Left lung (tissue), 10 donors: Measurements from ENCODE around the gene DENND1A. TPM values are rescaled to one million over a fixed set of nuclear protein-coding genes. Genes with fewer than 3 reads are reported as not detected.

Source experiments
- ATAC-seq: fragments of 200-7000 bp; cut with Tn5 transposase; one replicate; pipeline ENCODE4 v1.9.1; 2020; ENCODE audit warnings: moderate library complexity
- DNase-seq, 4 donors: peaks; one replicate each; pipeline ENCODE4 v3.0.0-alpha.2; 2013 to 2020
- H3K27ac ChIP-seq, 2 donors: fragments of 200-600 bp; sonication (generic) in 1 of 2; one replicate each; pipeline versions ENCODE4 v1.5.0 to v1.8.0; 2020 to 2021
- H3K27me3 ChIP-seq, 2 donors: fragments of 200-600 bp; sonication (generic) in 1 of 2; one replicate each; pipeline versions ENCODE4 v1.5.0 to v1.8.0; 2020 to 2021
- H3K36me3 ChIP-seq, 2 donors: fragments of 200-600 bp; sonication (generic) in 1 of 2; one replicate each; pipeline versions ENCODE4 v1.5.0 to v1.8.0; 2020 to 2021
- H3K4me1 ChIP-seq, 2 donors: fragments of 200-600 bp; one replicate each; pipeline ENCODE4 v1.8.0; 2021
- H3K4me3 ChIP-seq, 2 donors: fragments of 200-600 bp; sonication (generic) in 1 of 2; one replicate each; pipeline versions ENCODE4 v1.5.0 to v1.8.0; 2020 to 2021; ENCODE audit warnings: mild to moderate bottlenecking in 1 of 2
- H3K9me3 ChIP-seq, 2 donors: fragments of 200-600 bp; sonication (generic) in 1 of 2; one replicate each; pipeline versions ENCODE4 v1.5.0 to v1.8.0; 2020 to 2021
- intact Hi-C, 2 donors: fragments of 100-400 bp; cut with DNase I; formaldehyde crosslinking; loops; one replicate each; pipeline versions ENCODE4 v1.11.2 to v1.14.2; 2022
- polyA plus RNA-seq, 6 donors: library from polyadenylated mRNA; unstranded; fragments of 120-200 nt; gene quantifications; one replicate each; pipeline ENCODE4 v1.2.1, GENCODE V29; 2013; ENCODE audit not compliant: insufficient read length in 6 of 6
- total RNA-seq, 2 donors: library from RNA; stranded (reverse); fragmentation: NEBNext Ultra II Directional; extraction: Animal tissue kit (Norgen Biotek cat#: 25700); gene quantifications; one replicate each; pipeline ENCODE4 v1.2.1, GENCODE V29; 2021
- TF ChIP-seq, protein P1 (sequence below), 2 donors: fragments of 200-600 bp; sonication (generic) in 1 of 2; IDR thresholded peaks; one replicate each; pipeline versions ENCODE4 v1.5.0 to v1.8.0; 2021; ENCODE audit warnings: antibody characterized with exemption in 2 of 2
- donor health status: DM: no; HTN: yes; CAD: no.
- donor health status: DM: no; HTN: no; CAD: no.

The DENND1A gene
- total and polyA plus RNA-seq, 8 donors = 8.3 to 23.2 (median 9.7) TPM

DNA sequence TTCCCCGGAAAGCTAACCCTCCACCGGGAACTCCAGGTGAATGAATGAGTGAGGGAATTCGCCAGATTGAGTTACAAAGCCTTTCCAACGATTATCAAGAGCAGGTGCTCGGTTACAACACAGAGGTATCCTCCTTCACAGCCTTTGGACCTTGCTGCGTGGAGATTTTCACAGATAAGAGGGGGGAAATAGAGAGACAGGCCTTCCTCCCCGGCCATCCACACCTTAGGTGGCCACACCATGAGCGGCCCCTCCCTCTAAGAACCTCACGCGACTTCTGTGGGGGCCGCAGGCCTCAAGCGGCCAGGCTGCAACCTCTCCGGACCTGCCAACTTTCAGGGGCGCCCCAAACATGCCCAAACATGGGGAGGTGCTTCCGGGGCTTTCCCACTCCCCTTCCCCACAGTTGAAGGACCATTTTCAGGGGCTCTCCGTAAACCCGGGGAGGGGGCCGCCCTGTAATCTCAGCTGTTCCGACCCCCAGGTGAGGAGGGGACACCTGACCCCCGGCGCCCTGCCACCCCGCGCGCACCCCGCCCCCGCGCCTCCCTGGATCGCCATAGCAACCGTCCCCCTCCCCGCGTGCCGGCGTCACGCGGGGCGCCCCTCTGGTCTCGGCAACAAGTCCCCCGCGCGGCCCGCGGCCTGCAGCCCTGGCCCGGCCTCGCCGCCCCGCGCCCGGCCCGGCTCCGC lies 603 bp downstream of the DENND1A start:
- no peaks in the 10 kb centered on the region for H3K9me3 ChIP-seq
- DNase-seq = peak in 1 of 4 donors; percentile 49
- no peak for ATAC-seq
- TF ChIP-seq, protein P1, sequence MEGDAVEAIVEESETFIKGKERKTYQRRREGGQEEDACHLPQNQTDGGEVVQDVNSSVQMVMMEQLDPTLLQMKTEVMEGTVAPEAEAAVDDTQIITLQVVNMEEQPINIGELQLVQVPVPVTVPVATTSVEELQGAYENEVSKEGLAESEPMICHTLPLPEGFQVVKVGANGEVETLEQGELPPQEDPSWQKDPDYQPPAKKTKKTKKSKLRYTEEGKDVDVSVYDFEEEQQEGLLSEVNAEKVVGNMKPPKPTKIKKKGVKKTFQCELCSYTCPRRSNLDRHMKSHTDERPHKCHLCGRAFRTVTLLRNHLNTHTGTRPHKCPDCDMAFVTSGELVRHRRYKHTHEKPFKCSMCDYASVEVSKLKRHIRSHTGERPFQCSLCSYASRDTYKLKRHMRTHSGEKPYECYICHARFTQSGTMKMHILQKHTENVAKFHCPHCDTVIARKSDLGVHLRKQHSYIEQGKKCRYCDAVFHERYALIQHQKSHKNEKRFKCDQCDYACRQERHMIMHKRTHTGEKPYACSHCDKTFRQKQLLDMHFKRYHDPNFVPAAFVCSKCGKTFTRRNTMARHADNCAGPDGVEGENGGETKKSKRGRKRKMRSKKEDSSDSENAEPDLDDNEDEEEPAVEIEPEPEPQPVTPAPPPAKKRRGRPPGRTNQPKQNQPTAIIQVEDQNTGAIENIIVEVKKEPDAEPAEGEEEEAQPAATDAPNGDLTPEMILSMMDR (IDR thresholded peaks at IDR 0.05) = no peak
- peak overlapping the region; percentile 43 to 73 for H3K27ac ChIP-seq
- H3K36me3 ChIP-seq = no peaks in the 10 kb centered on the region
- H3K27me3 ChIP-seq = peaks cover 0 to 33% of the 10 kb centered on the region in 2 donors
- H3K4me1 ChIP-seq = peaks cover 20 to 39% of the 10 kb centered on the region in 2 donors
- intact Hi-C loops = no loop called here
- H3K4me3 ChIP-seq = peak overlapping the region; percentile 41 to 73

DNA sequence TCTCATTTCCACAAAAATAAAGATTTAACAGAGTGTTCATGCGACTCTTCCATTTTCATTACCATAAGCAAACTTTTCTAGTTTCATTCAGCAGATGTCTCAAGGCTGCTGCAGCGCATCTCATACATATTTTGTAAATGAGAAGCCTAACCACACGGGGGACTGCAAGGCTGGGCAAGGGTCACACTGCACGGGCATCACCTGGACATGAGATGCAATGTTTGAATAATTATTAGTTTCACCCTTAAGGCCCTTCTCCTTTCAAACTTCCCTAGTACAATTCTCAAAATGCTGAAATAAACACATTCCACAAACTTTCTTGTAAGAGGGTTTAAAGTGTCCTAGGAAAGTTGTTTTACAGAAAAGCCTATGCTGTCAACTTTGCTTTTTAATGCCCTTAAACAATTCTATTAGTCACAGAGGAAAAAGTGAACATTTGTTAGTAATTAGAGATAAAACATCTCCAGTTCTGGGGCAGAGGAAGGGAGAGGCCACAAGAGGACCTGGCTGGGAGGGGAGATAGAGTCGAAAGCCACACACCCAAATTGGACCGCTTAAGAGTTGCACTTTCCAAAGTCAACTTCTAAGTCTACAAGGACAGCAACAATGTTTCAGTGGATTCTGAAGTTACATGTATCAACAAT lies 1.3 kb downstream of the DENND1A start:
- no peaks in the 10 kb centered on the region for H3K36me3 ChIP-seq
- H3K4me3 ChIP-seq = peak overlapping the region; percentile 41 to 73
- peaks cover 0 to 36% of the 10 kb centered on the region in 2 donors for H3K27me3 ChIP-seq
- H3K27ac ChIP-seq = peak overlapping the region; percentile 43 to 73
- no peaks in the 10 kb centered on the region for H3K9me3 ChIP-seq
- ATAC-seq (peak; percentile 10), DNase-seq (no peak)
- H3K4me1 ChIP-seq = peaks cover 20 to 39% of the 10 kb centered on the region in 2 donors
- intact Hi-C loops = no loop called here
- TF ChIP-seq, protein P1 (IDR thresholded peaks at IDR 0.05) = no peak

DNA sequence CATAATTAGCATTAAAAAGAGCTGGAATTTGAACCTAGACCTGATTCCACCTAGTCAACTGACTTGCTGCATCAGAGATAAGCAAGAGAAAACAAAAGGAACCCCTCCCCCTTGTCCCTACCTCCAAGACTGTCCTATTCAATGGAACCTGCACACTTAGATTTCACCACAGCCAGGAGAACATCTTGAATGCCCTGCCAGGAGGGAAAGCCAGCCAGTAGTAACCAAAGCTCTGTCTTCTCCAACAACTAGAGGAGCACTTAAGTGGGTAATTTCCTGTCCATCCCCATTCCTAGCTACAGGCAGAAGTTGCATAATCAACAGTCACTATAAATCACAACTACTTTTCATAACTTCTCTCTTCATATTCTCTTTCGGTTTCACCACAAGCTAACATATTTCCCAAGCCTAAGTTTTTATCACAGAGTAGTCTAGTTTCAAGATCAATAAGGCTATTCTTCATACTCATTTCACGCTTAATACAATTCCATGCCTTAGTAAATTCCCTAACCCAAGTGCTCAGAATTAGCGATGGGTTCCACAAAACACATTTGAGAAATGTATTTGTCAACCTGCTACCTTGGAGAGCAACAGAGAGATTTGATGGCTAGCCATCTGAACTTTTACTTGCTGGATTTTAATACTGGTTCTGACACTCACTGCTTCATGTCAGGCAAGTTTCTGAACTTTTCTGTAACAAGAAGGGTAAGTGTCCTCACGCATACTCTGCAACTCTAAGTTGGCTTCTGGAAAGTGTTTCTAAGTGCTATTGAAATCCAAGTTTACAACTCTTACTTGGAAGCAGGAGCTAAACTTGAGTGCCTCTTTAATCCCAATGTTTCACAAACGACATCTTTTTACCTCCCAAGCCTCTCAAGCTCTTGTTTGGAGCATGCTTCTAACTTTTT lies 2.0 kb downstream of the DENND1A start:
- peak; percentile 49 for ATAC-seq
- intact Hi-C loops = no loop called here

DNA sequence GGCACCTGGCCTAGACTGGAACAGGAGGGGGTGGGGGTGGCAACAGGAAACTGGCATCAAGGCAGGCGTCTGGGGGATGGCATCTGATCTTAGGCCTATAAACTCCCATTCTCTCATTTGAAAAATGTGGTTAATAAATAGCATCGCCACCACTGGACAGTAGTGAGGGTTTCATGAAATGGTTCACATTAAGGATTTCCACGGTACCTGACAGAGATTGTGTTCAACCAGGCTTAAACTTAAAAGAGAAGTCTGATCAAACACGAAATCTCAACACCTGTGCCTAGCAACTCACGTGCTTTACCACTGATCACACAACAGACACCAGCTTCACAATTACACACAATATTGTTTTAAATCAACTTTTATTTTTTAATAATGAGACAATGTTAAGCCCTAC lies 3.0 kb downstream of the DENND1A start:
- ATAC-seq (no peak), DNase-seq (no peak)
- no peaks in the 10 kb centered on the region for H3K36me3 ChIP-seq
- peaks cover 0 to 41% of the 10 kb centered on the region in 2 donors for H3K27me3 ChIP-seq
- intact Hi-C loops = no loop called here
- no peak overlapping the region for H3K4me3 ChIP-seq
- TF ChIP-seq, protein P1 (IDR thresholded peaks at IDR 0.05) = no peak
- H3K9me3 ChIP-seq = no peaks in the 10 kb centered on the region
- peaks cover 20 to 44% of the 10 kb centered on the region in 2 donors for H3K4me1 ChIP-seq
- H3K27ac ChIP-seq = no peak overlapping the region

More for the DNA sequence above, 2.0 kb downstream of the DENND1A start:
- Histone ChIP-seq H3K4me1 (peaks cover 20 to 39% of the 10 kb centered on the region in 2 donors), H3K27ac (peak overlapping the region; percentile 43 to 73), H3K36me3 (no peaks in the 10 kb centered on the region), H3K27me3 (peaks cover 0 to 39% of the 10 kb centered on the region in 2 donors), H3K4me3 (peak overlapping the region in 1 of 2 donors; percentile 73), H3K9me3 (no peaks in the 10 kb centered on the region)
- DNase-seq = peak in 1 of 4 donors; percentile 36
- TF ChIP-seq, protein P1 (IDR thresholded peaks at IDR 0.05) = no peak
